ENCODE results near the gene IRF7. TPM values are rescaled to one million over a fixed set of nuclear protein-coding genes. Genes with fewer than 3 reads are reported as not detected.

Gene IRF7
- polyA plus RNA-seq, 1 experiment = 2.4 TPM

- Histone ChIP-seq H3K9me3 (ENCODE audit: control insufficient read depth, insufficient read depth, low read length) (peaks cover 4% of the 10 kb centered on the region), H3K27me3 (ENCODE audit: control insufficient read depth, insufficient read depth, low read length) (peaks cover 32% of the 10 kb centered on the region), H3K4me3 (ENCODE audit: low read depth, low read length) (no peak overlapping the region), H3K27ac (ENCODE audit: low read depth, low read length) (no peak overlapping the region)
- DNase-seq (ENCODE audit: low read depth, low spot score) = no peak
- TF ChIP-seq CTCF (IDR thresholded peaks at IDR 0.05; ENCODE audit: low read depth, low read length) = no peak
- POLR2A ChIA-PET = no interaction called here
- CTCF ChIA-PET = no interaction called here
Measured at GRCh38 chr11:640021-640706, 24.4 kb upstream of the IRF7 start.

- no peak for DNase-seq (ENCODE audit: low read depth, low spot score)
- H3K27me3 ChIP-seq (ENCODE audit: control insufficient read depth, insufficient read depth, low read length) = peaks cover 32% of the 10 kb centered on the region
- peaks cover 4% of the 10 kb centered on the region for H3K9me3 ChIP-seq (ENCODE audit: control insufficient read depth, insufficient read depth, low read length)
- POLR2A ChIA-PET = no interaction called here
- CTCF ChIA-PET = no interaction called here
- H3K27ac ChIP-seq (ENCODE audit: low read depth, low read length) = no peak overlapping the region
- TF ChIP-seq CTCF (IDR thresholded peaks at IDR 0.05; ENCODE audit: low read depth, low read length) = no peak
- no peak overlapping the region for H3K4me3 ChIP-seq (ENCODE audit: low read depth, low read length)
Measured at GRCh38 chr11:639332-639955, 23.7 kb upstream of the IRF7 start.

- no peak for TF ChIP-seq CTCF (IDR thresholded peaks at IDR 0.05; ENCODE audit: low read depth, low read length)
- no peak for DNase-seq (ENCODE audit: low read depth, low spot score)
- CTCF ChIA-PET = no interaction called here
Measured at GRCh38 chr11:638631-639331, 23.0 kb upstream of the IRF7 start.

GRCh38 chr11:637593-638521, 22.1 kb upstream of the IRF7 start:
- TF ChIP-seq CTCF (IDR thresholded peaks at IDR 0.05; ENCODE audit: low read depth, low read length) = no peak
- H3K27ac ChIP-seq (ENCODE audit: low read depth, low read length) = no peak overlapping the region
- H3K4me3 ChIP-seq (ENCODE audit: low read depth, low read length) = peak overlapping the region; percentile 27; the same call in 1 of the 2 replicates
- DNase-seq (ENCODE audit: low read depth, low spot score) = no peak
- peaks cover 4% of the 10 kb centered on the region for H3K9me3 ChIP-seq (ENCODE audit: control insufficient read depth, insufficient read depth, low read length)
- H3K27me3 ChIP-seq (ENCODE audit: control insufficient read depth, insufficient read depth, low read length) = peaks cover 32% of the 10 kb centered on the region
- CTCF ChIA-PET = no interaction called here
- POLR2A ChIA-PET = interaction anchor here (0.6 to 1.0 kb wide), 2 partner anchors 53 to 57 kb away, joined by 3 to 9 read pairs; partner anchors contain the start of genes DEAF1 and TMEM80

More at GRCh38 chr11:638631-639331, 23.0 kb upstream of the IRF7 start:
- Histone ChIP-seq H3K4me3 (ENCODE audit: low read depth, low read length) (no peak overlapping the region), H3K27ac (ENCODE audit: low read depth, low read length) (no peak overlapping the region), H3K27me3 (ENCODE audit: control insufficient read depth, insufficient read depth, low read length) (peaks cover 32% of the 10 kb centered on the region), H3K9me3 (ENCODE audit: control insufficient read depth, insufficient read depth, low read length) (peaks cover 4% of the 10 kb centered on the region)
- POLR2A ChIA-PET = interaction anchor here (1.0 kb wide), 1 partner anchor 56 kb away, joined by 9 read pairs; the partner anchor contains the start of genes DEAF1 and TMEM80

Measured in AG04450 (cell line).